ENCODE measurements around the gene PTPRH. TPM values are rescaled to one million over a fixed set of nuclear protein-coding genes. Genes with fewer than 3 reads are reported as not detected.

PTPRH gene
- total RNA-seq, 1 experiment from 2014 or later: 15.9 TPM

- ATAC-seq (no peak), DNase-seq (ENCODE audit: low read depth, low spot score) (no peak)
- ChIA-PET POLR2A (no interaction called here), CTCF (no interaction called here), RAD21 (ENCODE audit: low non-redundant PET in 1 of 2, low total read pairs in 2 of 2, uncharacterized antibody in 2 of 2, unreplicated experiment in 2 of 2) (no interaction called here)
- peaks cover 0 to 4% of the 10 kb centered on the region in 2 experiments; a peak in 1 of 4 replicates for H3K36me3 ChIP-seq (ENCODE audit: control insufficient read depth in 1 of 2, insufficient read depth in 2 of 2, low read length in 2 of 2)
- no peak overlapping the region for H3K4me2 ChIP-seq (ENCODE audit: low read length)
- peaks cover 16 to 52% of the 10 kb centered on the region in 2 experiments for H3K4me1 ChIP-seq (ENCODE audit: control insufficient read depth in 1 of 2, insufficient read depth in 2 of 2, low read length in 2 of 2)
- no peaks in the 10 kb centered on the region for H3K9me3 ChIP-seq (ENCODE audit: control insufficient read depth in 1 of 2, insufficient read depth in 1 of 2, low read depth in 1 of 2, low read length in 2 of 2)
- H3K79me2 ChIP-seq (ENCODE audit: insufficient read depth, low read length): no peaks in the 10 kb centered on the region
- no peak overlapping the region for H3K9ac ChIP-seq (ENCODE audit: low read length)
- H3K4me3 ChIP-seq (replicated peaks in 1 of 2; ENCODE audit: low read depth in 1 of 2, low read length in 2 of 2): no peak overlapping the region
- H2AFZ ChIP-seq (ENCODE audit: low read depth, low read length, poor library complexity, severe bottlenecking): no peak overlapping the region
- no peak overlapping the region for H3K27ac ChIP-seq (ENCODE audit: low read depth, low read length)
- BruUV-seq (replicated peaks): no TSS peak
- TF ChIP-seq YY1 (IDR thresholded peaks at IDR 0.05; ENCODE audit: extremely low read depth, insufficient replicate concordance, low read depth, low read length) (no peak), POLR2A (IDR thresholded peaks at IDR 0.05; ENCODE audit: borderline replicate concordance, extremely low read depth, insufficient read depth, insufficient read length) (no peak), MAX (IDR thresholded peaks at IDR 0.05) (no peak), ZFX (IDR thresholded peaks at IDR 0.05) (no peak), SP1 (IDR thresholded peaks at IDR 0.05; ENCODE audit: low read depth) (no peak), EZH2 (IDR thresholded peaks at IDR 0.05) (no peak), EZH2phosphoT487 (IDR thresholded peaks at IDR 0.05; ENCODE audit: borderline replicate concordance) (no peak), JUND (IDR thresholded peaks at IDR 0.05) (no peak)
- no peaks in the 10 kb centered on the region for H3K9me2 ChIP-seq (ENCODE audit: insufficient read depth)
- no peaks in the 10 kb centered on the region for H3K27me3 ChIP-seq (ENCODE audit: insufficient read depth, low read length)
- intact Hi-C loops (cut with micrococcal nuclease): no loop called here
- H4K20me1 ChIP-seq (ENCODE audit: insufficient read depth): no peaks in the 10 kb centered on the region
Observed at GRCh38 chr19:55153652-55154264, 55.5 kb downstream of the PTPRH start.

- peak; percentile 65 for DNase-seq (ENCODE audit: low read depth, low spot score)
- Histone ChIP-seq H3K9ac (ENCODE audit: low read length) (no peak overlapping the region), H2AFZ (ENCODE audit: low read depth, low read length, poor library complexity, severe bottlenecking) (no peak overlapping the region)
Observed at GRCh38 chr19:55152017-55152416, 57.3 kb downstream of the PTPRH start.

More at GRCh38 chr19:55152017-55152416, 57.3 kb downstream of the PTPRH start:
- Histone ChIP-seq H3K9me2 (ENCODE audit: insufficient read depth) (no peaks in the 10 kb centered on the region), H3K36me3 (ENCODE audit: control insufficient read depth in 1 of 2, insufficient read depth in 2 of 2, low read length in 2 of 2) (peaks cover 0 to 4% of the 10 kb centered on the region in 2 experiments; a peak in 1 of 4 replicates), H4K20me1 (ENCODE audit: insufficient read depth) (no peaks in the 10 kb centered on the region), H3K27me3 (ENCODE audit: insufficient read depth, low read length) (no peaks in the 10 kb centered on the region), H3K79me2 (ENCODE audit: insufficient read depth, low read length) (no peaks in the 10 kb centered on the region), H3K4me3 (replicated peaks in 1 of 2; ENCODE audit: low read depth in 1 of 2, low read length in 2 of 2) (no peak overlapping the region; a peak in 1 of 4 replicates), H3K4me2 (ENCODE audit: low read length) (peak overlapping the region; percentile 61), H3K4me1 (ENCODE audit: control insufficient read depth in 1 of 2, insufficient read depth in 2 of 2, low read length in 2 of 2) (peaks cover 17 to 52% of the 10 kb centered on the region in 2 experiments), H3K9me3 (ENCODE audit: control insufficient read depth in 1 of 2, insufficient read depth in 1 of 2, low read depth in 1 of 2, low read length in 2 of 2) (no peaks in the 10 kb centered on the region), H3K27ac (ENCODE audit: low read depth, low read length) (peak overlapping the region; percentile 72)
- POLR2A ChIA-PET: no interaction called here
- RAD21 ChIA-PET (ENCODE audit: low non-redundant PET in 1 of 2, low total read pairs in 2 of 2, uncharacterized antibody in 2 of 2, unreplicated experiment in 2 of 2): no interaction called here
- TF ChIP-seq SIN3A (IDR thresholded peaks at IDR 0.05; ENCODE audit: low read depth): no peak
- no peak for TF ChIP-seq CTCF (IDR thresholded peaks at IDR 0.05 in 2 of 3, conservative IDR thresholded peaks at IDR 0.05 in 1 of 3; ENCODE audit: borderline replicate concordance in 1 of 3, insufficient read depth in 1 of 3, low read depth in 2 of 3, low read length in 2 of 3)
- no peak for TF ChIP-seq CBX3 (IDR thresholded peaks at IDR 0.05; ENCODE audit: low read depth)
- no peak for TF ChIP-seq ZFX (IDR thresholded peaks at IDR 0.05)
- peak; percentile 94 for TF ChIP-seq SRF (IDR thresholded peaks at IDR 0.05; ENCODE audit: low read depth)
- TF ChIP-seq MAX (IDR thresholded peaks at IDR 0.05): peak; percentile 75
- TF ChIP-seq ZBTB33 (IDR thresholded peaks at IDR 0.05; ENCODE audit: extremely low read depth, insufficient replicate concordance, low read length): no peak
- TF ChIP-seq TCF7L2 (IDR thresholded peaks at IDR 0.05; ENCODE audit: borderline replicate concordance, extremely low read depth, insufficient read depth, insufficient read length): no peak
- intact Hi-C loops (cut with micrococcal nuclease): no loop called here
- CTCF ChIA-PET: interaction anchor here (1.0 to 1.2 kb wide), 2 partner anchors 8 to 11 kb away, joined by 3 to 5 read pairs; no protein-coding TSS in a partner anchor
- peak; percentile 26; the same call in 1 of the 2 replicates for ATAC-seq
- BruUV-seq (replicated peaks): no TSS peak
